Psoas muscle (tissue), 8 donors: ENCODE data around the gene GRK6. TPM values are rescaled to one million over a fixed set of nuclear protein-coding genes. Genes with fewer than 3 reads are reported as not detected.

Source experiments
- ATAC-seq, 4 donors: fragments of 200-7000 bp; cut with Tn5 transposase; one replicate each; pipeline ENCODE4 v1.9.1; 2020; ENCODE audit warnings: moderate library complexity in 3 of 4, mild to moderate bottlenecking in 2 of 4
- DNase-seq, 2 donors: peaks; one replicate each; pipeline ENCODE4 v3.0.0-alpha.2; 2020
- H3K27ac ChIP-seq: fragments of 200-600 bp; one replicate; pipeline ENCODE4 v1.8.0; 2022
- H3K27me3 ChIP-seq, 3 donors: fragments of 200-600 bp in 1 of 3; one replicate each; pipeline versions ENCODE4 v1.6.1 to v1.8.0; 2013 to 2022; ENCODE audit warnings: low read length in 2 of 3, mild to moderate bottlenecking in 2 of 3, moderate library complexity in 1 of 3; ENCODE audit not compliant: insufficient read depth in 3 of 3
- H3K36me3 ChIP-seq, 2 donors: fragments of 200-600 bp in 1 of 2; one replicate each; pipeline versions ENCODE4 v1.6.1 to v1.8.0; 2013 to 2022; ENCODE audit warnings: low read depth in 1 of 2, mild to moderate bottlenecking in 1 of 2, moderate library complexity in 1 of 2; ENCODE audit not compliant: insufficient read depth in 1 of 2
- H3K4me1 ChIP-seq: fragments of 200-600 bp; one replicate; pipeline ENCODE4 v1.8.0; 2022
- H3K4me3 ChIP-seq: fragments of 200-600 bp; one replicate; pipeline ENCODE4 v1.8.0; 2022; ENCODE audit warnings: mild to moderate bottlenecking
- H3K9me3 ChIP-seq: fragments of 200-600 bp; one replicate; pipeline ENCODE4 v1.8.0; 2022
- CTCF ChIP-seq: fragments of 200-600 bp; IDR thresholded peaks from one replicate; pipeline ENCODE4 v1.8.0; 2022; ENCODE audit warnings: antibody characterized with exemption
- WGBS, 3 donors: extraction: QIAGEN DNeasy Blood & Tissue Kit; methylation state at CpG; one replicate each; pipeline versions ENCODE4 v1.1.6 to v1.1.7; 2013; 5-methylcytosine and 5-hydroxymethylcytosine counted together
- intact Hi-C, 2 donors: fragments of 100-400 bp; cut with DNase I; formaldehyde crosslinking; loops; one replicate each; pipeline versions ENCODE4 v1.11.0 to v1.14.2; 2022
- polyA plus RNA-seq, 3 donors: library from polyadenylated mRNA; stranded (reverse); fragments of 200-250 nt; gene quantifications; one replicate each; pipeline ENCODE4 v1.2.3, GENCODE V29; 2013
- total RNA-seq, 4 donors: library from RNA; stranded (reverse); fragmentation: NEBNext Ultra II Directional in 2 of 4; extraction: Animal tissue kit (Norgen Biotek cat#: 25700) in 2 of 4; gene quantifications; one replicate each; pipeline versions ENCODE4 v1.2.1 to v1.2.4, GENCODE V29; 2021 to 2023
- donor health status: healthy with polysubstance abuse.
- donor health status: DM: no; HTN: no; CAD: no; lungs with moderate emphysema.
- donor health status: Bipolar disorder and iron deficiency.
- donor health status: healthy.
- donor health status: DM: yes; HTN: yes; CAD: no.
- donor health status: DM: no; HTN: no; CAD: no.
- donor health status: DM: no; HTN: no; CAD: no.
- donor health status: DM: yes; HTN: yes; CAD: no.

Gene GRK6
- total and polyA plus RNA-seq, 7 donors: 12.3 to 22.6 (median 15.8) TPM

- Histone ChIP-seq H3K27me3 (peaks cover 0 to 2% (median 2%) of the 10 kb centered on the region in 3 donors), H3K4me3 (no peak overlapping the region), H3K9me3 (no peaks in the 10 kb centered on the region), H3K4me1 (no peaks in the 10 kb centered on the region), H3K36me3 (no peaks in the 10 kb centered on the region), H3K27ac (no peak overlapping the region)
- no peak for TF ChIP-seq CTCF
- no peak for ATAC-seq
- DNase-seq: no peak
- 80 to 83% (median 83%) methylated on average over 5 of the region's 5 CpGs for WGBS, 3 donors
- intact Hi-C loops: loop anchor here in 1 of 2 donors (5.0 kb wide), 1 partner anchor 110 kb away; no protein-coding TSS in a partner anchor
Observed at GRCh38 chr5:177392765-177393164, 33.7 kb upstream of the GRK6 start.

GRCh38 chr5:177393206-177393765 is 33.2 kb upstream of the GRK6 start:
- H3K27me3 ChIP-seq: peaks cover 0 to 8% (median 2%) of the 10 kb centered on the region in 3 donors
- ATAC-seq (no peak), DNase-seq (no peak)
- no peak overlapping the region for H3K4me3 ChIP-seq
- no peaks in the 10 kb centered on the region for H3K4me1 ChIP-seq
- 68 to 70% (median 68%) methylated on average over 1 of the region's 1 CpG for WGBS, 3 donors
- intact Hi-C loops: loop anchor here in 1 of 2 donors (5.0 kb wide), 1 partner anchor 109 kb away; no protein-coding TSS in a partner anchor
- H3K27ac ChIP-seq: no peak overlapping the region
- no peaks in the 10 kb centered on the region for H3K36me3 ChIP-seq
- no peaks in the 10 kb centered on the region for H3K9me3 ChIP-seq
- TF ChIP-seq CTCF: no peak

- ATAC-seq (no peak), DNase-seq (no peak)
- no peaks in the 10 kb centered on the region for H3K9me3 ChIP-seq
- no peak overlapping the region for H3K27ac ChIP-seq
- H3K36me3 ChIP-seq: no peaks in the 10 kb centered on the region
- H3K27me3 ChIP-seq: peaks cover 0 to 15% (median 2%) of the 10 kb centered on the region in 3 donors
- H3K4me3 ChIP-seq: no peak overlapping the region
- 52 to 81% (median 74%) methylated on average over 5 of the region's 5 CpGs for WGBS, 3 donors
- intact Hi-C loops: loop anchor here in 1 of 2 donors (5.0 kb wide), 1 partner anchor 108 kb away; no protein-coding TSS in a partner anchor
- H3K4me1 ChIP-seq: no peaks in the 10 kb centered on the region
- no peak for TF ChIP-seq CTCF
Observed at GRCh38 chr5:177393990-177394389, 32.5 kb upstream of the GRK6 start.

- no peak for ATAC-seq
- no peaks in the 10 kb centered on the region for H3K9me3 ChIP-seq
- peaks cover 0 to 36% (median 14%) of the 10 kb centered on the region in 3 donors for H3K27me3 ChIP-seq
- H3K36me3 ChIP-seq: no peaks in the 10 kb centered on the region
- no peak for DNase-seq
- no peak overlapping the region for H3K4me3 ChIP-seq
- no peak overlapping the region for H3K27ac ChIP-seq
- WGBS, 3 donors: 43 to 67% (median 46%) methylated on average over 2 to 8 of the region's 8 CpGs
- no peak for TF ChIP-seq CTCF
- intact Hi-C loops: no loop called here
- H3K4me1 ChIP-seq: no peaks in the 10 kb centered on the region
Observed at GRCh38 chr5:177396078-177396477, 30.4 kb upstream of the GRK6 start.

- intact Hi-C loops: no loop called here
- TF ChIP-seq CTCF: no peak
- ATAC-seq: no peak
- no peak for DNase-seq
- H3K27me3 ChIP-seq: peaks cover 0 to 43% (median 16%) of the 10 kb centered on the region in 3 donors
- H3K9me3 ChIP-seq: no peaks in the 10 kb centered on the region
- 83 to 88% (median 84%) methylated on average over 10 of the region's 10 CpGs for WGBS, 3 donors
- H3K4me1 ChIP-seq: no peaks in the 10 kb centered on the region
- H3K27ac ChIP-seq: no peak overlapping the region
- no peaks in the 10 kb centered on the region for H3K36me3 ChIP-seq
- H3K4me3 ChIP-seq: no peak overlapping the region
Observed at GRCh38 chr5:177396807-177397206, 29.7 kb upstream of the GRK6 start.
